ENCODE results near the gene CD36.

DNA sequence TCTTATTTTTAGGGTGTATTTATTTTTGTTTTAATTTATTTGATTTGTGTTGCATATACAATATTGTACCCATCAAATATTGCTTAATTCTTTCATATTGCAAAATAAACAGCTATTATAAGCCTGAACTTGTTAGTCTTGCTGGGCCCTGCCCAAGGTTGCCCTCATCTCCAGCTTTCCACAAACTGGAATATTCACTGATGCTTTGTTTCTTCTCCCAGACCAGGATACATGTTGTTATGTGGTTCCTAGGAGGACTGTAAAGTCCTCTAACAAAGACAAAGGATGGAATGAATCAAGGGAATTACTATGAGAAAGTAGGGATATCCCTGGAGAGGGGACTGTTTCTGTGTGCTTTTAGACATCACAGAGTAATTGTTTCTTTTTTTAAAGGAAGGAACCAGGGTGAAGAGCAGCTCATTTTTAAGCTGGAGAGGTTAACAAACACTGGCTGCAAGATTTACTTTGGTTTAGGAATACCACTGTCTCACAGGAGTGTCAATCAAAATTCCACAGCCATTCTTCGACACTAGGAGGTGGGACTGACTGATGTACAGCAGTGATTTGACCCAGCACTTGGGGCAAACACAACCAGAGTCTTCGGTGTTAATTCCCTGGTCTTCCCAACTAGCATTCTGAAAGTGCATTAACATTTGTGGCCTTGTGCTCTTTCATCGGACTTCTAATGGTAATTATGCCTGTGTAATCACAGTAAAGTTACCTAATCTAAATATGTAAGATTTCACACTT is 14.8 kb upstream of the CD36 start:
- no peak for TF ChIP-seq ZNF274 (IDR thresholded peaks at IDR 0.05; ENCODE audit: low read depth, low read length)
- no peak for TF ChIP-seq SUZ12 (IDR thresholded peaks at IDR 0.05; ENCODE audit: extremely low read depth, insufficient read depth, insufficient read length)
- no peak for TF ChIP-seq YY1 (IDR thresholded peaks at IDR 0.05; ENCODE audit: insufficient read depth, insufficient read length)

Measured in NT2/D1 (cell line).